Activated CD4-positive, CD25-positive, alpha-beta regulatory T cell treated with anti-CD3 and anti-CD28 coated beads, Interleukin-2, amount 50 U/mL, for 24 hours (primary cell): ENCODE results near the gene STRIP2.
A peak's percentile ranks its signal among the peaks of the same experiment; 100 is the strongest.
"Not testable (repeated sequence)": the region's sequence is repeated elsewhere in the genome, so short reads cannot be mapped to it uniquely, and the experiment has no call there.

ENCODE experiments used
- ATAC-seq, 2 donors: fragments of 150-1000 bp; cut with Tn5 transposase; one replicate each; pipeline ENCODE4 v1.10.0; 2021; ENCODE audit warnings: mild to moderate bottlenecking in 1 of 2, moderate library complexity in 1 of 2

Gene STRIP2

DNA sequence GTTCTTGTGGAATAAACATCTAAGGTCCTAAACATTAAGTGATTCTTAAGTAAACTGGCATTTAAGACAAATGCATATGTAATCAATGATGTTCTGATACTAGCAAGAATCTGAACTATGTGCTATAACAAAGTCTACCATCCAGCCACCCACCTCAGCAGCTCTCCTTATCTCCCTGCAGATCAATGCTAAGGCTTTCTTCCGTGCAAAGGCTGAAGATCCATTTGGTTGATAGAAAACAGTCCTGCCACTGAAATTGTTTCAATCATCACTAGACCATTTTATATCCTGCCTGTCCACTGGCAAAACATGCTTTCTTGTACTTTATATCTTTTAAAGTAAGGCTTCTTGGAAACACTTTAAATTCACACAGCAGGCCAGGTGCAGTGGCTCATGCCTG, 61.8 kb downstream of the STRIP2 start:
- no peak for ATAC-seq

DNA sequence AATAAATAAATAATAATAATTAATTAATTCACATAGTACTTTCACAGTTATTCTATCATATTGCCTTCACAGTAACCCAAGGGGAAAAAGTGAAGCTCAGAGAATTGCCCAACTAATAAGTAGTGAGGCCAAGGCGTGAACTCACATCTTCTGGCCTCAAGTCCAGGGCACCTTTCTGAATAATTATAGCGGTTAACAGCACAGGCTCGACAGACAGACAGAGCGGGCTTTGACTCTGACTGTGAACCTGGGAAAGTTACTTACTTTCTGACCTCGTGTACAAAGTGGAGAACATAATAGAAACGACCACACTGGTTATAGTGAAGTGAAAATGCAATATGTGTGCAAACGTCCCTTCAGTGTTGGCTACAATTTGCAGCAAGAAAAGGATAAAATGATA, 62.4 kb downstream of the STRIP2 start:
- ATAC-seq = no peak

DNA sequence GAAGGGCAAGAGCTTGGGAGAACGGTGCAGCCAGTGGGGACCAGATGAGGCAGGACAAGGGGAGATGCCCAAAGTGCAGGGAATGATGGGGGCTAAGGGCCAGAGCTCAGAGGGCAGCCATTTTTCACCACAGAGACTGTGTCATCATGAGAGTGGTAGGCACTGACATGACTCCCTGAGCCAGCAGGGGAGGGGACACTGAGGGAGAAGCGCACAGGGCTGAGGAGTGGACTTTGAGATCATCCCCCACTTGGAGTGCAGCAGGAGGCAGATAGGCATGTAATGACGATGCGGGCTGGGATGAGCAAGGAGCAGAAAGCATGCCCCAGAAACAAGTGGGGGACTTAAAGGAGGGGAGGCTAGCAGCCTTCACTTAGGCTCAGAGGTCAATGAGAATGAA, 62.9 kb downstream of the STRIP2 start:
- no peak for ATAC-seq

DNA sequence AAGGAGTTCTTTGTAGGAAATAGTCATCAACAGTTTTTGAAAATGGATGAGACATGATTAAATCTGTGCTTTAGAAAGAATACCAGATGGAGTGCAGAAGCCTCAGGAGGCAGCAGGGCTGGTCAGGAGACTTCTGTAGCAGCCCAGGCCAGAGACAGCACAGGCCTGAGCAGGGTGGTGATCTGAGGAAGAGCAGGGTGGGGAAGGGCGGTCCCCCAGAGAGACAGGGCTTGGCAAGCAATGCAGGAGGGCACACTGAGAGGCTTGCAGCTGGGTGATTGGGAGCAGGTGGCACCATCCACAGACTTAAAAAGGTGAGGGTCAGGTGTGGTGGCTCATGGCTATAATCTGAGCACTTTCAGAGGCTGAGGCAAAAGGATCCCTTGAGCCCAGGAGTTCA, 63.8 kb downstream of the STRIP2 start:
- ATAC-seq = no peak

DNA sequence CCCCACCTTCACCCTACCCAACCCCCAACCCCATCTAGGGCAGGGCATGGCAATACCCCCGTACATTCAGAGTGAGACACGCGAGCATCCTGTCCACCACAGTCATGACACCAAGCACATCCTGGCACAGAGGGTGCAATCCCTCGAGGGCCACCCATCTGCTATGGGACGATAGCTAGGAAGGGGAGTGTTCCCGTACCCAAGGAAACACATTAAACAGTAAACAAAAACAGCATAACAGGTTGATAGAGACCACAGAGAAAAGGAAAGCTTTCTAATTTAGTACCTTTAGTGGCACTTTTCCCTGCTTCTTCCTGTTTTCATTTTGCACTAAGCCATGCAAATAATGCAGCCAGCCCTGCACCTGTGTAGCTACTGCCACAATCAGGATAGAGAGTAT, 65.8 kb downstream of the STRIP2 start:
- ATAC-seq = no peak

DNA sequence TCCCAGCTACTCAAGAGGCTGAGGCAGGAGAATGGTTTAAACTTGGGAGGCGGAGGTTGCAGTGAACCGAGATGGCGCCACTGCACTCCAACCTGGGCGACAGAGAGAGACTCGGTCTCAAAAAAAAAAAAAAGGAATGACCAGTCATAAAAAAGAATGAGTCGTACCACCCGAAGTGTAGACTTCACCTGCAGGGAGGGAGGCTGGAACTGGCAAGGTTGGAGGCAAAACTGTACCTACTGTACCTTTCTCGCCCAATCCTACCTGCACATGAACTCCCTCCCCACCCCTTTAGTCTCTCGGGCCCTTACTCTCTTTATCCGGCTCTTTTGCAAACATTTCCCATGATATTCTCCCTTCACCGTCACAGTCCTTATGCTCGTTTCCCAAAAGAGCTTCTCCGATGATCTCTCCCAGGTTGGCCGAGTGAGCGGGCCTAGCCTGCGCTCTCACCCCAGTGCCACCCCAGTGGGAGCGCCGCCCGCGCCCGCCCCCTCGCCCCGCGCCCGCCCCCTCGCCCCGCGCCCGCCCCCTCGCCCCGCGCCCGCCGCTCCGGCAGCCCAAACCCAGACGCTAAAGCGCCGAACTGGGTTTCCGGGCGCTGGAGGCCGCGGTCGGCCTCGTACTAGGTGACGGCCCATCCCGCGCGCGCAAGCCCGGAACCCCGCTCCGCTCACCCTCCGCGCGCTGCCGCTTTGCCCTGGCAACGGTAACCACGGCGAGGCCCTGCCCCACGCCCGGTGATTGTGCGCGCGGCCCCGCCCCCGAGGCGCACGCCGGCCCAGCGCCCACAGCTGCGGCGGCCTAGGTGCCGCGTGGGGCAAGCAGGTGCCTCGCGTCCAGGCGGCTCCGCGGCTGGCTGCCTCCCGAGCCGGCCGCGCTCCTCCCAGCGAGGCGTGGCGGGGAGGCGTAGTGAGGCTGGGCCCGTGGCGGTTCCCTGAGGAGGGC, 67.8 kb downstream of the STRIP2 start, which contains the start of gene SMKR1:
Gene SMKR1 (plus strand): TSS at position 772 of the 948 bp plus-strand sequence. CDS start 294 bp downstream, outside the sequence.
- ATAC-seq = peak; percentile 97 to 98

DNA sequence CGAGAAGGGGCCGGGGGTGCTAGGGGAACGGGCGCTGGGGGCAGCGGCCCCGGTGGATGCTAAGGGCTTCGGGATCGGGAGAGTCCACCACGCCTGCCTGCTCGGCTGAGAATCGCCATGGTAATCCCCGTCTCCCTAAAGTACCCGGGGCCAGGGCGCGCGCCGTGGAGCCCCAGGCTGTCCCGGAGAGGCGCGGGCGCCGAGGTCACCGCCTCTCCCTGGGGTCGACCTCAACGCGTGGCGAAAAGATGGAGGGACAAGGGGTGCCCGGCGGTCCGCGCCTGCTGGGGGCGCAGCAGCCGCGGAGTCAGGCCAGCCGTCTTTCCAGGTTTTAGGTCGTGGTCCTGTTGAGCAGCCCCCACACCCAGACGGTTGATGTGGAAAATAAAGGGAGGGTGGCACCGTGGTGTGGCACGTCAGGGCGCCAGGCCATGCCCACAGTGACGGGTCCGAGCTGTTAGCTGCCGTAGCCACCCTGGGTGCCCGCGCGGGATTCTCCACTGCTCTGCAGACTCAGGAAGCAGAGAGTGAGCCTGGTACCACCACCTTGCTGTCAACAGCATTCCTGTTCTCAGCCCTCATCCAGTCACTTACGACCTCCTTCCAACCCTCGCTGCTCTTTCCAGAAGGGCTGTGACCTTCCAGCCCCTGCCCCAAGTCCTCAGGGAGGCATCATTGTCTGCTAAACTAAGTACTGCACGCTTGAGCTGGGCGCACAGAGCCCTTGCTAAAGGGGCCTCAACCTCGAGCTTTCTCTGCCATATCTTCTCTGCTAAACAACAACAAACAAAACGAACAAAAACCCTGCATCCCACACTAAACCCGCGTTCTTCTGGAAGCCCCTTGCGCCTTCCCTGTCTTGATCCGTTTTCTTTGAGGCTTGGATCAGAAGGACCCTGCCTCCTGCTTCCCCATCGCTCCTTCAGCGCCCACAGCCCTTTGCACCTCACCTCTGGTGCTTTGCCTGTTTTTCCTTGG, 68.8 kb downstream of the STRIP2 start:
- ATAC-seq = peak; percentile 5 to 8

DNA sequence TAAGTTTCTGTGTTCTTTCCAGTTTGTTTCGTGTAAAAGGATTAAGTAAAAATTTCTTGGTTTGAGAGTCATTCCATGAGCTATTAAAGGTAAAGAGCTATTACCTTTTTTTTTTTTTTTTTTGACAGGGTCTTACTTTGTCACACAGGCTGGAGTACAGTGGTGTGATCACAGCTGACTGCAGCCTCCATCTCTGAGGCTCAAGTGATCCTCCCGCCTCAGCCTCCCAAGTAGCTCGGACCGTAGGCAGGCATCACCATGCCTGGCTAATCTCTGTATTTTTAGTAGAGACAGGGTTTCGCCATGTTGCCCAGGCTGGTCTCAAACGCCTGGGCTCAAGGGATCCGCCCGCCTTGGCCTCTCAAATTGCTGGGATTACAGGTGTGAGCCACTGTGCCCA, 69.5 kb downstream of the STRIP2 start:
- ATAC-seq = no peak

DNA sequence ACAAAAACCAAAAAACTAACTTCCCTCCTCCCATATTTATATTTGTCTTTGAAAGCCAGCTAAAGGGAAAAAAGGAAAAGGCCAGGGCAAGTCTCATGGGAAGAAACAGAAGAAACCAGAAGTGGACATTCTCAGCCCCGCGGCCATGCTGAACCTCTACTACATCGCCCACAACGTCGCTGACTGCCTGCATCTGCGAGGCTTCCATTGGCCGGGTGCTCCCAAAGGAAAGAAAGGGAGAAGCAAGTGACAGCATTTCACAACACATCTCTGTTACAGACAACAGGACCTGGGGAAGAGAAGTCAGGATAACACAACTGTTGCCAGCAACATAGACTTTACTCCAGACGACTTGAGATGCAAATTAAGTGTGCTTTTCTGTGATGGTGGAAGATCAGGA, 78.0 kb downstream of the STRIP2 start:
- no peak for ATAC-seq

DNA sequence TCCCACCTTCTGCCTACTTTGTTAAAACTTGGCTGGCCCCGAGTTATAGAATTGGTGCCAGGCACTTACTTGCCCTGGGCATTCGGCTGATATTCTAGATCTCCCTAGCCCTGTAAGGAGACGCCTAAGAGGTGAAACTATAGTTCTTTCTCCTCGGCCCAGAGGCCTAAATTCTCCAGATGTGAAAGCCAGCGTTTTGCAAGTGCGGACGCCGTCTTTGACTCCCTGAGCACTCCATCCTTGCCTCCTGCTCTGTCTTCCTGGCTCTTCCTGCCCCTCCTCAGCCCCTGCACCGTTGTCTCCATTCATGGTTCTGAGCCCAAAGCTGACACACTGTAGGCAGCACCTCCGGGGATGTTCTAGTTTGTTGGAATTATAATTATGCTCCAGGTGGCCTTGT, 79.3 kb downstream of the STRIP2 start:
- no peak for ATAC-seq

DNA sequence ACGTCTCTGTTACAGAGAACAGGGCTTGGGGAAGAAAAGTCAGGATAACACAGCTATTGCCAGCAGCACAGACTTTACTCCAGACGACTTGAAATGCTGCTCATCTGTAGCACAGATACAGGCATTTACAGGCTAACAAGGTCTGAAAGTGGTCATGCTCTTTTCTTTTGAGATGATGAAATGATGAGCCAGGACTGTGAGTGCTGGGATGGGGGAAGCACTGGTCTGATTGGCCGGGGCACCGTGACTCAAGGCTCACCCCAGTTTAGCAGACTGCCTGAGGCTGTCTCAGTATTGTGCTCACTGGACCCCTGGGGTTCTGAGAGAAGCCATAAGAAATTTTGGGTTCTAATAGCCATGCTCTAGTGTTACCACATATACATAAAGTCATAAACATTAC, 80.5 kb downstream of the STRIP2 start:
- no peak for ATAC-seq

DNA sequence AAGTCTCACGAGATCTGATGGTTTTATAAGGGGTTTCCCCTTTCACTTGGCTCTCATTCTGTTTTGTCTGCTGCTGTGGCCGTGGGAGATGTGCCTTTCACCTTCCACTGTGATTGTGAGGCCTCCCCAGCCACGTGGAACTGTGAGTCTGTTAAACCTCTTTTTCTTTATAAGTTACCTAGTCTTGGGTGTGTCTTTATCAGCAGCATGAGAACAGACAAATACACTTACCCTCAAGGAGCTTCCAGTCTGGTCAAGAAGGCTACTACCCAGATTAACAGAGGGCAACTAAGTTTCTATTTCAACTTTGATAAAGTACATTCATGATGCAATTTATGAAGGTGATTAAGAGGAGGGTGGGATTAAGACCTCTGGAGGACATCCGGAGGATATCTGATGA, 81.1 kb downstream of the STRIP2 start:
- no peak for ATAC-seq

DNA sequence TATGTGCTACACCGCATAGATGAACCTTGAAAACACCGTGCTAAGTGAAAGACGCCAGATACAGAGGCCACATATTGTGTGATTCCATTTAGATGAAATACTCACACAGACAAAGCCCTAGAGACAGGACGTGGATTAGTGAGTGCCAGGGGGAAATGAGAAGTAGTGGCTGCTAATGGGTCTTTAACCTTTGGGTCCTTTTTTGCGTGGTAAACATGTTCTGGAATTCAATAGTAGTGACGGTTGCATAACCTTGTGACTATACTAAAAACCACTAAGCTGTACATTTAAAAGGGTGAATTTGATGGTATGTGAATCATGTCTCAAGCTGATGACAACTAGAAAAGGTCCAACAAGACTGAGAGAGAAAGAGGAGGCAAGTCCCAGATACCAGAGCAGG, 83.7 kb downstream of the STRIP2 start:
- no peak for ATAC-seq

DNA sequence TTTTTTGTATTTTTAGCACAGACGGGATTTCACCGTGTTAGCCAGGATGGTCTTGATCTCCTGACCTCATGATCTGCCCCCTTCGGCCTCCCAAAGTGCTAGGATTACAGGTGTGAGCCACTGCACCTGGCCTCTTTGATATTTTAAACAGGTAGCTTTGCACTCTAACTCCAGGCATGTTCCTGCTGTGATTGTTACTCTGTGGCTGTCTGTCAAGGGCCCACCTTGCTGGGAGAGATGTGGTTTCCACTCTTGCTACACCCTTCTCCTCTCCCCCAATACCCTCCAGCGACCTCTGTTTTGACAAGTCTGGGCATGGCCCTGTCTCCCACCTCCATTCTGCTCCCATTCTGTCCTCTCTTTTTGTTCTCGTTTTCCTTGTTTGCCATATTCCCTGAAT, 85.2 kb downstream of the STRIP2 start:
- ATAC-seq = no peak

DNA sequence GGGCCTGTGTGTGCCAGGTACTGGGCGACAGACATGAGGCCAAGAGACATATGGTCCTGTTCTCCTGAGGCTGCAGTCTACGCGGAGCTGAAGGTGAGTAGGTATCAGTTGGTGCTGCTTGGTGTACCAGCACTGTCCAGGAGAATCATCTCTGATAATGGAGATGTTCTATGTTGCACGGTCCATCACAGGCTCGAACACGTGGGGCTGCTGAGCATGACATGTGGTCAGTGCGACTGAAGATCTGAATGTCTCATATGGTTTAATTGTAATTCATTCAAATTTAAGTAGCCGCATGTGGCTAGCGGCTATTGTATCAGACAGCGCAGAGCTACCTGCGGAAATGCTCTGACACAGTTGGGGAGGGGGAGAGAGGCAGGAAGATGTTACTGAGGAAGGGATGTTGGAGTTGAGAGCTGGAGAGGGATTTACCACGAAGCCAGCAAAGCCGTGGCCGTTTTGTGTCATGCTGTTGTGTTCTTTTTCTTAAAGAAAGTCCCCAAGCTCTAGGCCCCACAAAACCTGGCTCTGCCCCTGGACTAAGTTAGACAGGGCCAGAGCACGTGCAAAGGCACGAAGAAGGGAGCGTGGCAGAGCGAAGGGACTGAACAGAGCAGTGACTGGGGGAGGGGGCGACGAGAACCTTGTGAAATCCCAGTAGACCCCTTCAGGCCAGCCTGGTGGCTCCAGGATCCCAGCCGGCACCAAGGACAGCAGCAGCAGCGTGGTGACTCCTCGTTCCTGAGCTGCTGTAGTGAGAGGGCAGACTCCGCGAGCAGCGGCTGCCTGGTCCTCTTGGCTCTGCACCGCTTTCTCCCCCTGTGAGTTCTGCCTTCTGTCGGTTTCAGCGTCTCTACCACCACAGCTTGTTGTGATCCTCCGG, 88.1 kb downstream of the STRIP2 start:
- peak in 1 of 2 donors; percentile 30 for ATAC-seq

DNA sequence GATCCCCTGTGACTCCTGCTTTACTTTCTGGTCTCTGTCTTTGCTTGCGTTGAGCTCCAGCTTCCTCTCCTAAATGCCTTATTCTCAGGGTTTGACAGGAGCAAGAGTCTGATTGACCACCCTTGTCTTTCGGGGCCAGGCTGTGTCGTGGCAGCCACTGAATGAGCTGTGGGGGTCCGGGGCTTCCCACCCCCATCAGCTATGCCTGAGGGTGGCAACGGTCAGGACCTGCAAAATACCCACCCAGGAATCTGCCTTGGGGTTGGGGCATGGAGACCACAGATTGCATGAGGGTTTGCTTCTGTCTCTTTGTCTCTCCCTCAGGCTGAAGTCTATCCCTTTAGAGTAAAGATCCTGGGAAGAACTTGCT, 88.7 kb downstream of the STRIP2 start:
- ATAC-seq = no peak

DNA sequence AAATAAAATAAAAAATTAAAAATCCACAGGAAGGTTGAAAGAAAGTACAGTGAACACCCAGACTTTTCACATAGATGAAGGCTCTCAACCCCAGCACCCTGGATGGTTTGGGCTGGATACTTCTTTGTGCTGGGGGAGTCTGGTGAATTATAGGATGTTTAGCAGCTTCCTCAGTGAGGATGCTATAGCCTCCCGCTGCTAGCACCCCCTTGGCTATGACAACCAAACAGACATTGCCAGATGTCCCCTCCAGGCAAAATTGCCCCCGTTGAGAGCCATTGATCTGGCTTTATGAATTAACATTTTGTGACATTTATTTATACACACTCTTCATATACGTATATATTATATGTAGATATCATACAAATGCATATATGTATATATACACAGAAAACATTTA, 89.7 kb downstream of the STRIP2 start:
- ATAC-seq = no peak

DNA sequence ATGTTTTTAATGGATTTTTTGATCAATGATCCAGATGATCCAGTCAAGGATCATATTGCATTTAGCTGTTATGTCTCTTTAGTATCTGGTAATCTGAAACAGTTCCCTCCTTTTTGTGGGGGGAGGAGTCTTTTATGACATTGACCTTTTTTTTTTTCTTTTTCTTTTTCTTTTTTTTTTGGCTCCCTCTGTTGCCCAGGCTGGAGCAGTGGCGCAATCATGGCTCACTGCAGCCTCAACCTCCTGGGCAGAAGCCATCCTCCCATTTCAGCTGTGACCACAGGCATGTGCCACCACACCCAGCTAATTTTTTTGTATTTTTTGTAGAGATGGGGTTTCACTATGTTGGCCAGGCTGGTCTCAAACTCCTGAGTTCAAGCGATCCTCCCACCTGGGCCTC, 90.2 kb downstream of the STRIP2 start:
- not testable (repeated sequence) for ATAC-seq

DNA sequence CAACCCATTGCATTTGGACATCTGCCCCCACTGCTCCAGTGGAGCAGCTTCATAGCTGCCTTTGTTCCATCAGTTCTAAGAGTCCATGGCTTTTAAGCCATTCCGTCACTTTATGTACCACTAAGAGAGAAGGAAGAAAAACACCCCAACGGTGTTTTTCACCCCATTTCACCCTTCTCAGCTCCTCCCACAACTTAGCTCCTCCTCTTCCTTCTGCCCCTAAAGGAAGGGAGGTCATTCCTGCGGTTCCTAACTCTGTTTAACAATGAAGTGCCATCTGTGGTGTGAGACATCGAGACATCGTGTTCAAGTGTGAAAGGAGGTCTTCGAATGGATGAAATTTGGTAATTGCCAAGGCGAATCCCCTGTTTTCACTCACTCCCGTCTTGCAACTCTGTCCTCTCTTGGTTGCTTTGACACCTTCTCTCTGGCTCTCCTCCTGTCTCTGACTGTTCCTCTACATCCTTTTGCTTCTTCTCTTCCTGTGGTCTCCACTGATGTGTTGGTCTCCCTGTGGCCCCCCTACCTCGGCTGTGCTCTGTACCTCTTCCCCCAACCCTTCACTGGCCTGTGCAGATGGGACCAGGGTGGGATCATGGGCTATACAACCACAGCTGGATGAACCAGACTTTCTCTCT, 91.1 kb downstream of the STRIP2 start:
- no peak for ATAC-seq

DNA sequence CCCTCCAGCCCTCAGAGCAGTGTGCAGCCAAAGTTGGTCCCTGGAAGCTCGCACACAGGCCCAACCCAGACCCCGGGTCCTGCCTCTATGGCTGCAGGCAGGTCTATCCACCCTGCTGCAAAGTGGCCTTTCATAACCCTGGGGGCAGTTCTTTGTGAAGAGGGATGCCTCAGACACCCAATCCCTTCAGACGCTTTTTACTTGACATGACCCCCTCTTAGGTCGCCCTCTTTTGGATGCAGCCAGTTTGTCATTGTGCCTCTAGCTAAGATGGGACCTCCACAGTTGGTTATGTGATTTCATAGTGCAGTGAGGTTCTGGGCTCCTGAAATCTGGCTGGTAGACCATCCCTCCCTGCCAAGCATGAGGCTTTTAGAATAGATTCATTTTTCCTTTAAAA, 95.4 kb downstream of the STRIP2 start:
- ATAC-seq = no peak

DNA sequence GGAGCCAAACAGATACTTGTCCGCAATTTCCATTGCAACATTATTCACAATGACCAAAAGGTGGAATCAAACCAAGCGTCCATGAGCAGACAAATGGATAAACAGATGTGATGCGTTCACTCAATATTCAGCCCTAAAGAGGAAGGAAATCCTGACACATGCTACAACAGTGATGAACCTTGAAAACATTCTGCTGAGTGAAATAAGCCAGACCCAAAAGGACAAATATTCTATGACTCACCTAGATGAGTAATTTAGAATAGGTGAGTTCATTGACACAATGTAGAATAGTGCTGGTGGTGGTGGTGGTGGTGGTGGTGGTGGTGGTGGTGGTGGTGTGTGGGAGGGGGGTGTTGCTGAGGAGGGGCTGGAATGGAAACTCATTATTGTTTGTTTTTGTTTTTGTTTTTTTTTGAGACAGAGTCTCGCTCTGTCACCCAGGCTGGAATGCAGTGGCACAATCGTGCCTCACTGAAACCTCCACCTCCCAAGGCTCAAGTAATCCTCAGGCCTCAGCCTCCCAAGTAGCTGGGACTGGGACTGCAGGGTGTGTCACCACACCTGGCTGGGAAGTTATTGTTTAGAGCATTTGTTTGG, 96.7 kb downstream of the STRIP2 start:
- ATAC-seq = peak; percentile 98 to 99

DNA sequence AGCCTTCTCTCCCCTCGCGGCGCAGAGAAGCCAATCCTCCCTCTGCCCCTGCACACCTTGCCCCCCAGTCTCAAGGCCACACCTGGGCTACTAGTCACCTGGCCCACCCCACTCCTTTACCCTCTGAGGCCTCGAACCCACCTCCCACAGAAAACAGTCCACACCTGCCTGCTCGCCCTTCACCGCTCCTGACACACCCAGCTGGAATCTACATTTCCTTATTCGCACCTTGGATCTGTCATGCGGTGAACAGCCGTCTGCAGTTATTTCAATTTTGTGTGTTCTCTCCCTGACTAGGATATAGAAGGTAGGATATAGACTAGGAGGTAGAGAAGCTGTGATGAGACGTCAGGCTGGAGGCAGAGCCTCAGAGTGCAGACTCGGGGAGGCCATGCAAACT, 97.5 kb downstream of the STRIP2 start:
- ATAC-seq = no peak
